ENCODE measurements around the gene EAF2. TPM values are rescaled to one million over a fixed set of nuclear protein-coding genes. Genes with fewer than 3 reads are reported as not detected.

Gene EAF2
- total and polyA plus RNA-seq, 2 donors (not counting 1 experiment from before 2014, with no cell fraction given), result 31.1 to 161 TPM

- 92% methylated on average over 2 of the region's 2 CpGs for WGBS (ENCODE audit: insufficient coverage)
- ChIA-PET POLR2A (no interaction called here), CTCF (no interaction called here)
- no peak overlapping the region for H2AFZ ChIP-seq (ENCODE audit: insufficient read depth, low read depth, low read length, poor library complexity, severe bottlenecking)
- Mint-ChIP-seq H3K4me3 (no peak overlapping the region), H3K4me1 (peaks cover 37% of the 10 kb centered on the region), H3K9me3 (ENCODE audit: insufficient read depth) (peaks cover 2% of the 10 kb centered on the region), H3K27ac (no peak overlapping the region), H3K27me3 (no peaks in the 10 kb centered on the region)
- H3K4me3 ChIP-seq (ENCODE audit: control extremely low read depth in 1 of 5, extremely low read depth in 1 of 5, insufficient read depth in 1 of 5, low read depth in 2 of 5, low read length in 4 of 5), result no peak overlapping the region
- peaks cover 0 to 6% (median 4%) of the 10 kb centered on the region in 3 donors for H3K9me3 ChIP-seq (ENCODE audit: control extremely low read depth in 1 of 3, control insufficient read depth in 2 of 3, insufficient read depth in 1 of 3, low read length in 2 of 3)
- intact Hi-C loops (cut with micrococcal nuclease), result no loop called here
- ATAC-seq (ENCODE audit: low read depth) (no peak), DNase-seq (no peak)
- peaks cover 10 to 74% of the 10 kb centered on the region in 2 experiments for H3K36me3 ChIP-seq (replicated peaks in 1 of 2; ENCODE audit: control extremely low read depth in 1 of 2, control insufficient read depth in 1 of 2, extremely low read depth in 1 of 2, insufficient read depth in 2 of 2, low read length in 1 of 2)
- no peak overlapping the region for H3K27ac ChIP-seq (ENCODE audit: low read length in 2 of 2)
- H3K79me2 ChIP-seq (ENCODE audit: control insufficient read depth, insufficient read depth, low read length), result peaks cover 67% of the 10 kb centered on the region
- TF ChIP-seq CTCF (IDR thresholded peaks at IDR 0.05) (no peak), EZH2 (IDR thresholded peaks at IDR 0.05; ENCODE audit: borderline replicate concordance, insufficient read depth, low read depth, low read length, poor library complexity, severe bottlenecking) (no peak)
- H3K27me3 ChIP-seq (replicated peaks in 1 of 4; ENCODE audit: control extremely low read depth in 1 of 4, control insufficient read depth in 3 of 4, insufficient read depth in 4 of 4, low read length in 3 of 4), result no peaks in the 10 kb centered on the region
- no peak overlapping the region for H3K9ac ChIP-seq (ENCODE audit: low read length)
- no peak overlapping the region for H3K4me2 ChIP-seq (replicated peaks; ENCODE audit: low read depth, low read length, poor library complexity, severe bottlenecking)
- H4K20me1 ChIP-seq (ENCODE audit: control insufficient read depth, insufficient read depth, low read length, poor library complexity, severe bottlenecking), result no peaks in the 10 kb centered on the region
- peaks cover 9 to 13% of the 10 kb centered on the region in 2 donors for H3K4me1 ChIP-seq (ENCODE audit: control insufficient read depth in 2 of 2, insufficient read depth in 2 of 2, low read length in 2 of 2)
These were observed 13.4 kb upstream of the EAF2 start for GRCh38 chr3:121821421-121822199.

GRCh38 chr3:121822973-121823372 is 12.0 kb upstream of the EAF2 start:
- CTCF ChIA-PET, result no interaction called here
- TF ChIP-seq CTCF (IDR thresholded peaks at IDR 0.05), result no peak
- TF ChIP-seq EZH2 (IDR thresholded peaks at IDR 0.05; ENCODE audit: borderline replicate concordance, insufficient read depth, low read depth, low read length, poor library complexity, severe bottlenecking), result no peak
- H3K4me2 ChIP-seq (replicated peaks; ENCODE audit: low read depth, low read length, poor library complexity, severe bottlenecking), result no peak overlapping the region
- no peak overlapping the region for H3K27ac ChIP-seq (ENCODE audit: low read length in 2 of 2)
- H4K20me1 ChIP-seq (ENCODE audit: control insufficient read depth, insufficient read depth, low read length, poor library complexity, severe bottlenecking), result no peaks in the 10 kb centered on the region
- H3K27me3 ChIP-seq (replicated peaks in 1 of 4; ENCODE audit: control extremely low read depth in 1 of 4, control insufficient read depth in 3 of 4, insufficient read depth in 4 of 4, low read length in 3 of 4), result no peaks in the 10 kb centered on the region
- intact Hi-C loops (cut with micrococcal nuclease), result no loop called here
- no peak overlapping the region for H2AFZ ChIP-seq (ENCODE audit: insufficient read depth, low read depth, low read length, poor library complexity, severe bottlenecking)
- H3K27me3 Mint-ChIP-seq, result no peaks in the 10 kb centered on the region
- peaks cover 27% of the 10 kb centered on the region for H3K4me1 Mint-ChIP-seq
- WGBS (ENCODE audit: insufficient coverage), result no CpG with 5 or more reads among the region's 1 CpG
- H3K9me3 ChIP-seq (ENCODE audit: control extremely low read depth in 1 of 3, control insufficient read depth in 2 of 3, insufficient read depth in 1 of 3, low read length in 2 of 3), result peaks cover 0 to 6% (median 4%) of the 10 kb centered on the region in 3 donors
- ATAC-seq (ENCODE audit: low read depth), result no peak
- no peaks in the 10 kb centered on the region for H3K9me3 Mint-ChIP-seq (ENCODE audit: insufficient read depth)
- POLR2A ChIA-PET, result no interaction called here
- H3K4me3 ChIP-seq (ENCODE audit: control extremely low read depth in 1 of 5, extremely low read depth in 1 of 5, insufficient read depth in 1 of 5, low read depth in 2 of 5, low read length in 4 of 5), result no peak overlapping the region
- no peak overlapping the region for H3K27ac Mint-ChIP-seq
- peaks cover 3 to 8% of the 10 kb centered on the region in 2 donors for H3K4me1 ChIP-seq (ENCODE audit: control insufficient read depth in 2 of 2, insufficient read depth in 2 of 2, low read length in 2 of 2)
- H3K79me2 ChIP-seq (ENCODE audit: control insufficient read depth, insufficient read depth, low read length), result peaks cover 56% of the 10 kb centered on the region
- no peak overlapping the region for H3K4me3 Mint-ChIP-seq
- no peak overlapping the region for H3K9ac ChIP-seq (ENCODE audit: low read length)
- no peak for DNase-seq
- H3K36me3 ChIP-seq (replicated peaks in 1 of 2; ENCODE audit: control extremely low read depth in 1 of 2, control insufficient read depth in 1 of 2, extremely low read depth in 1 of 2, insufficient read depth in 2 of 2, low read length in 1 of 2), result peaks cover 11 to 78% of the 10 kb centered on the region in 2 experiments

All from B cell (primary cell).